ENCODE data around the gene TDRD9.

- TF ChIP-seq CTCF (IDR thresholded peaks at IDR 0.05): no peak
- no peak for TF ChIP-seq REST (IDR thresholded peaks at IDR 0.05; ENCODE audit: insufficient read depth in 1 of 2, low read depth in 2 of 2, low read length in 1 of 2)
- no peak for TF ChIP-seq SIN3A (IDR thresholded peaks at IDR 0.05; ENCODE audit: borderline replicate concordance, insufficient read depth, low read depth, low read length)
- no peak for TF ChIP-seq POLR2AphosphoS5 (IDR thresholded peaks at IDR 0.05; ENCODE audit: low read depth, low read length)
- TF ChIP-seq TCF7L2 (IDR thresholded peaks at IDR 0.05; ENCODE audit: low read depth, low read length): no peak
Observed at GRCh38 chr14:104044016-104044415, 115.8 kb downstream of the TDRD9 start.

Data from Panc1 (cell line).